Measurements from ENCODE around the gene PCDH1. TPM values are rescaled to one million over a fixed set of nuclear protein-coding genes. Genes with fewer than 3 reads are reported as not detected.

The PCDH1 gene
- total and polyA plus RNA-seq, 10 donors, result 0.30 to 11.4 (median 5.3) TPM

DNA sequence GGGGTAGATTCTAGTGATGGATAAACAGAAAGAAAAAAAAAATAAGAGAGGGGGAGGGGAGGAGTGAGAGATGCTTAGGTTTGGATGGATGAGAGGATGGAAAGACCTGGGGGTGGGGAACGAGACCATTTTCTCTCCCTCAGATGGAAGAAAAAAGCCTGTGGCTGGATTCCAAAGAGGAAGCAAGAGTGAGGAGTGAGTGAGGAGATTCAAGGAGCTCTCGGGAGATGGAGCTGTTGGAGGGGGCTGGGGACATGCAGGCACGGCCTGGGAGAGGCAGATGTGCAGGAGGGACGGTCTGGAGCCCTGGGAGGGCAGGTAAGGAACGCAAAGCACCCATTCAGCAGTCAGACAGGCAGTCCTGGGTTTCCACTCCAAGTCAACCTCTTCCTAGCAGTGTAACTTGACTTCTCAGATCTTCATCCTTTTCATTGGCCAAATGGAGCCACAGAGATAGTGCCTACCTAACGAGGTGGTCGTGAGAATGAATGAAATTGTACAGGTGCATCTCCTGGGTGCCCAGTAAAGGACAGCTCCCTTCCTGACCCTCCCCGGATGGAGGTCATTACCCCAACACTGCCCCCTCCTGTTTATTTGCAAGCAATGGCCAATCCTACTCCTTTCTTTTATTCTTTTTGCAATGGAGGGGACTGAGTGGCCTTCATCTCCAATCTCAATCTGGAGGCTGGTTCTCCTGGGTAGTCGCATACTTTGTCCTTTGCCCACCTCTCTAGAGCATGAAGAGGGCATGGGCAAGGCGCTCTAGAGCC, 52.2 kb downstream of the PCDH1 start:
- Histone ChIP-seq H3K9me3 (no peaks in the 10 kb centered on the region), H3K36me3 (no peaks in the 10 kb centered on the region), H3K4me3 (no peak overlapping the region), H3K27ac (no peak overlapping the region), H3K27me3 (replicated peaks in 1 of 7) (no peaks in the 10 kb centered on the region), H3K4me1 (peaks cover 0 to 6% (median 0%) of the 10 kb centered on the region in 6 donors)
- DNase-seq, result peak; percentile 64
- 50 to 66% (median 61%) methylated on average over 10 of the region's 10 CpGs for WGBS, 5 donors
- intact Hi-C loops (cut with DNase I; ENCODE audit: low total_unique reads), result no loop called here
- no peak for TF ChIP-seq POLR2AphosphoS5 (IDR thresholded peaks at IDR 0.05)
- TF ChIP-seq, protein P1, sequence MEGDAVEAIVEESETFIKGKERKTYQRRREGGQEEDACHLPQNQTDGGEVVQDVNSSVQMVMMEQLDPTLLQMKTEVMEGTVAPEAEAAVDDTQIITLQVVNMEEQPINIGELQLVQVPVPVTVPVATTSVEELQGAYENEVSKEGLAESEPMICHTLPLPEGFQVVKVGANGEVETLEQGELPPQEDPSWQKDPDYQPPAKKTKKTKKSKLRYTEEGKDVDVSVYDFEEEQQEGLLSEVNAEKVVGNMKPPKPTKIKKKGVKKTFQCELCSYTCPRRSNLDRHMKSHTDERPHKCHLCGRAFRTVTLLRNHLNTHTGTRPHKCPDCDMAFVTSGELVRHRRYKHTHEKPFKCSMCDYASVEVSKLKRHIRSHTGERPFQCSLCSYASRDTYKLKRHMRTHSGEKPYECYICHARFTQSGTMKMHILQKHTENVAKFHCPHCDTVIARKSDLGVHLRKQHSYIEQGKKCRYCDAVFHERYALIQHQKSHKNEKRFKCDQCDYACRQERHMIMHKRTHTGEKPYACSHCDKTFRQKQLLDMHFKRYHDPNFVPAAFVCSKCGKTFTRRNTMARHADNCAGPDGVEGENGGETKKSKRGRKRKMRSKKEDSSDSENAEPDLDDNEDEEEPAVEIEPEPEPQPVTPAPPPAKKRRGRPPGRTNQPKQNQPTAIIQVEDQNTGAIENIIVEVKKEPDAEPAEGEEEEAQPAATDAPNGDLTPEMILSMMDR (IDR thresholded peaks at IDR 0.05 in 8 of 11, conservative IDR thresholded peaks at IDR 0.05 in 3 of 11), result peak in 7 of 11 experiments; percentile 11 to 53 (median 48)

DNA sequence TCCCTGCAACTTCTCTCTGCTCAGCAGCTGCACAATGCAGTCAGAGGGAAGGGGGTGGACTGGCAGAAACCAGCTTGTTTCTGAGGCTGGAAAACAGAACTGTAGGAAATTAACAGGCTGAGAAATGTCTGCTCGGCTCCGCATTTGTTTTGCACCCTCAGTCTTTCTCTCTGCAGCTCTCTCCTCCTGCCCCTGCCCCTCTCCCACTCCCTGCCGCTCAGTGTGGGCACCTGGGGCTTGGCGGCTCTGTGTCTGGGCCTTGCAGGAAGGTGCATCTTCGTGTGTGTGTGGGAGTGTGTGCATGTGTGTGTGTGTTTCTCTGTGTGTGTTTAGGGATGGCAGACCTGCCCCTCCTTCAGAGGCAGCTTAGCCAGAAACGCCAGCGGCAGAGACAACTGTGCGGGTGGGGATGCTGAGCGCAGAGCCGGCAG, 53.0 kb downstream of the PCDH1 start:
- peak; percentile 54 for DNase-seq
- 48 to 62% (median 60%) methylated on average over 10 of the region's 10 CpGs for WGBS, 5 donors

GRCh38 chr5:141824717-141825116, 53.5 kb downstream of the PCDH1 start:
- no peaks in the 10 kb centered on the region for H3K36me3 ChIP-seq
- 72 to 89% (median 77%) methylated on average over 3 of the region's 3 CpGs for WGBS, 5 donors

More for the DNA sequence above, 53.0 kb downstream of the PCDH1 start:
- no peak overlapping the region for H3K27ac ChIP-seq
- no peaks in the 10 kb centered on the region for H3K9me3 ChIP-seq
- H3K4me1 ChIP-seq, result peaks cover 0 to 6% (median 0%) of the 10 kb centered on the region in 6 donors
- H3K27me3 ChIP-seq (replicated peaks in 1 of 7), result no peaks in the 10 kb centered on the region
- no peak overlapping the region for H3K4me3 ChIP-seq
- intact Hi-C loops (cut with DNase I; ENCODE audit: low total_unique reads), result no loop called here
- no peaks in the 10 kb centered on the region for H3K36me3 ChIP-seq
- no peak for TF ChIP-seq POLR2AphosphoS5 (IDR thresholded peaks at IDR 0.05)
- TF ChIP-seq POLR2A (IDR thresholded peaks at IDR 0.05), result no peak
- TF ChIP-seq, protein P1 (IDR thresholded peaks at IDR 0.05 in 8 of 11, conservative IDR thresholded peaks at IDR 0.05 in 3 of 11), result no peak

GRCh38 chr5:141823056-141823455, 55.2 kb downstream of the PCDH1 start:
- Histone ChIP-seq H3K36me3 (no peaks in the 10 kb centered on the region), H3K4me1 (peaks cover 0 to 6% (median 0%) of the 10 kb centered on the region in 6 donors), H3K27ac (no peak overlapping the region), H3K27me3 (replicated peaks in 1 of 7) (peaks cover 0 to under 1% (median 0%) of the 10 kb centered on the region in 7 donors), H3K4me3 (no peak overlapping the region), H3K9me3 (no peaks in the 10 kb centered on the region)
- intact Hi-C loops (cut with DNase I; ENCODE audit: low total_unique reads), result no loop called here
- TF ChIP-seq POLR2A (IDR thresholded peaks at IDR 0.05) (no peak), POLR2AphosphoS5 (IDR thresholded peaks at IDR 0.05) (no peak)
- TF ChIP-seq, protein P1 (IDR thresholded peaks at IDR 0.05 in 8 of 11, conservative IDR thresholded peaks at IDR 0.05 in 3 of 11), result no peak
- no peak for DNase-seq
- 74 to 89% (median 87%) methylated on average over 3 of the region's 3 CpGs for WGBS, 5 donors

More at GRCh38 chr5:141824717-141825116, 53.5 kb downstream of the PCDH1 start:
- no peak overlapping the region for H3K27ac ChIP-seq
- intact Hi-C loops (cut with DNase I; ENCODE audit: low total_unique reads), result no loop called here
- H3K9me3 ChIP-seq, result no peaks in the 10 kb centered on the region
- TF ChIP-seq, protein P1 (IDR thresholded peaks at IDR 0.05 in 8 of 11, conservative IDR thresholded peaks at IDR 0.05 in 3 of 11), result no peak
- TF ChIP-seq POLR2A (IDR thresholded peaks at IDR 0.05), result no peak
- no peak for TF ChIP-seq POLR2AphosphoS5 (IDR thresholded peaks at IDR 0.05)
- no peaks in the 10 kb centered on the region for H3K27me3 ChIP-seq (replicated peaks in 1 of 7)
- H3K4me1 ChIP-seq, result peaks cover 0 to 6% (median 0%) of the 10 kb centered on the region in 6 donors
- H3K4me3 ChIP-seq, result no peak overlapping the region
- DNase-seq, result peak; percentile 34
